Activated CD8-positive, alpha-beta memory T cell treated with anti-CD3 and anti-CD28 coated beads for 4 hours (primary cell): ENCODE results near the gene PRKN.

Experiments
- DNase-seq, 2 donors: peaks; one replicate each; pipeline ENCODE4 v3.0.0-alpha.2; 2020; ENCODE audit warnings: low read depth in 2 of 2

PRKN gene

GRCh38 chr6:162618448-162619002 is 109.0 kb downstream of the PRKN start:
- DNase-seq = no peak

- no peak for DNase-seq
Observed at GRCh38 chr6:162615016-162615705, 112.4 kb downstream of the PRKN start.

- no peak for DNase-seq
Observed at GRCh38 chr6:162613310-162613709, 114.3 kb downstream of the PRKN start.

- DNase-seq = no peak
Observed at GRCh38 chr6:162612613-162613012, 115.0 kb downstream of the PRKN start.

- DNase-seq = no peak
Observed at GRCh38 chr6:162610351-162610750, 117.2 kb downstream of the PRKN start.

- DNase-seq = no peak
Observed at GRCh38 chr6:162605881-162606280, 121.7 kb downstream of the PRKN start.

- DNase-seq = no peak
Observed at GRCh38 chr6:162603231-162604015, 124.1 kb downstream of the PRKN start.

GRCh38 chr6:162602759-162603158 is 124.8 kb downstream of the PRKN start:
- no peak for DNase-seq

- no peak for DNase-seq
Observed at GRCh38 chr6:162596676-162597075, 130.9 kb downstream of the PRKN start.

- no peak for DNase-seq
Observed at GRCh38 chr6:162591517-162591916, 136.0 kb downstream of the PRKN start.

GRCh38 chr6:162581988-162582780 is 145.4 kb downstream of the PRKN start:
- no peak for DNase-seq

GRCh38 chr6:162580619-162581018 is 146.9 kb downstream of the PRKN start:
- no peak for DNase-seq

- no peak for DNase-seq
Observed at GRCh38 chr6:162576016-162576415, 151.6 kb downstream of the PRKN start.

- no peak for DNase-seq
Observed at GRCh38 chr6:162572240-162572639, 155.3 kb downstream of the PRKN start.

- DNase-seq = no peak
Observed at GRCh38 chr6:162568266-162568665, 159.3 kb downstream of the PRKN start.

- no peak for DNase-seq
Observed at GRCh38 chr6:162562041-162562440, 165.5 kb downstream of the PRKN start.

- no peak for DNase-seq
Observed at GRCh38 chr6:162560891-162561290, 166.7 kb downstream of the PRKN start.

GRCh38 chr6:162554531-162554930 is 173.0 kb downstream of the PRKN start:
- no peak for DNase-seq

GRCh38 chr6:162546905-162547304 is 180.7 kb downstream of the PRKN start:
- no peak for DNase-seq

- no peak for DNase-seq
Observed at GRCh38 chr6:162543221-162543620, 184.3 kb downstream of the PRKN start.

- no peak for DNase-seq
Observed at GRCh38 chr6:162541019-162541601, 186.5 kb downstream of the PRKN start.

GRCh38 chr6:162539321-162539720 is 188.2 kb downstream of the PRKN start:
- DNase-seq = no peak
